Eye (tissue), 1 donor: ENCODE measurements around the gene GPAT2.
"Not testable (repeated sequence)": the region's sequence is repeated elsewhere in the genome, so short reads cannot be mapped to it uniquely, and the experiment has no call there.

Source experiments
- DNase-seq: peaks from one replicate; pipeline ENCODE4 v3.0.0-alpha.2; 2015

Gene GPAT2, protein sequence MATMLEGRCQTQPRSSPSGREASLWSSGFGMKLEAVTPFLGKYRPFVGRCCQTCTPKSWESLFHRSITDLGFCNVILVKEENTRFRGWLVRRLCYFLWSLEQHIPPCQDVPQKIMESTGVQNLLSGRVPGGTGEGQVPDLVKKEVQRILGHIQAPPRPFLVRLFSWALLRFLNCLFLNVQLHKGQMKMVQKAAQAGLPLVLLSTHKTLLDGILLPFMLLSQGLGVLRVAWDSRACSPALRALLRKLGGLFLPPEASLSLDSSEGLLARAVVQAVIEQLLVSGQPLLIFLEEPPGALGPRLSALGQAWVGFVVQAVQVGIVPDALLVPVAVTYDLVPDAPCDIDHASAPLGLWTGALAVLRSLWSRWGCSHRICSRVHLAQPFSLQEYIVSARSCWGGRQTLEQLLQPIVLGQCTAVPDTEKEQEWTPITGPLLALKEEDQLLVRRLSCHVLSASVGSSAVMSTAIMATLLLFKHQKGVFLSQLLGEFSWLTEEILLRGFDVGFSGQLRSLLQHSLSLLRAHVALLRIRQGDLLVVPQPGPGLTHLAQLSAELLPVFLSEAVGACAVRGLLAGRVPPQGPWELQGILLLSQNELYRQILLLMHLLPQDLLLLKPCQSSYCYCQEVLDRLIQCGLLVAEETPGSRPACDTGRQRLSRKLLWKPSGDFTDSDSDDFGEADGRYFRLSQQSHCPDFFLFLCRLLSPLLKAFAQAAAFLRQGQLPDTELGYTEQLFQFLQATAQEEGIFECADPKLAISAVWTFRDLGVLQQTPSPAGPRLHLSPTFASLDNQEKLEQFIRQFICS

DNA sequence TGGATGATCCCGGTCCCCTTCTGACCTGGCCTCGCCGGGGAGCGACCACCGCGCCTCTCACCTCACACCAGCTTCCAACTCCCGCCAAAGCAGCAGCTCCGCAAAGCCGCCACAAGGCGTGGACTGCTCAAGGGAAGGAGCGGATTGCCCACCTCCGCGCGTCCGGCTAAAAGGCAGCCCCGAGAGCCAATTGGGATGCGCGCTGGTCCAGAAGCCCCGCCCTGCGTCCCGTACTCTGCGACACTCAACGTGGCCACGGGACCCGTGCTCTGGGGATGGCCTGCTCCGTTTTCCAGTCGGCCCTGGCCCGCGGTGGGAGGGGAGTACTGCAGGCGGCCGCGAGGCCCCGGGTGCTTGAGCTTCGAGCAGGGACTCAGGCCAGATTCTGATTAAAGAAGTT lies at the start of gene GPAT2:
Gene GPAT2, minus strand, starts transcription at position 125 of the 400 bp plus-strand sequence. CDS start 2,557 bp downstream, outside the sequence.
- DNase-seq: not testable (repeated sequence)

DNA sequence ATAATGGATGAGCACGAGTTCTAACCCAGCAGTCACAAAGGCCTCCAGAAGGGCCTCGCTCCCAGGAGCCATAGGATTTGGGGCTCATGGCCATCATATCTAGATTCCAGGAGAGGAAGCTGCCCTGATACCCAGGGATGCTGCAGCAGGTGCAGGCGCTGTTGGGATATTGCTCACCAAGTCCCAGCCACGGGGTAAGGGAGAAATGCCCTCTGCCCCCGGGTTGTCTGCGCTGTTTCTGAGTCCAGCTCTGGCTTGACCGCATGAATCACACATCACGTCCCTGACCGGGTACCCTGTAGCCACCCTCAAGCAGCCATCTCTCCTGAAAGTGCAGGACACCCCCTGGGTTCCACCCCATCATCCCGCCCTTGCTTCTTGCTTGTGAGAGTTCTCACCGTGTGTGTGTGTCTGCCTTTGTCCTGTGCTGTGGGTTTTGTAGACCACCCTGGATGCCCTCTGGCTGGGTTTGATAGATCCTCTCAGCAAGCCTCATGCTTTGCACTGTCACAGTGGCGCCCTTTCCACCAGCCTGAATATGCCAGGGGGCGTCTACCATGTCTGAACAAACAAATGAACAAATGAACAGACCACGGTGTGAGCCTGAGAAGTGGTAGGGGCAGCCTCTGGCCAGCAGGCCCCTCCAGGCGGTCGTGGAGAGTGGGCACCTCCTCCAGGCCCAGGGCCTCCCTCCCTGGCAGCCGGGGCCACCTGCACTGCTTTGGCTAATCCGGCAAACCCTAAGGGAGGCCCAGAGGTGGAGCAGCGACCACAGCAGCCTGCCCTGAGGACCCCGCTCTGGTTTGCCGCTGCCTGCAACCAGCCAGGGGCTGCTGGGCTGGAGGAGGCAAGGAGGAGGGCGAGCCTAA lies 49.5 kb upstream of the GPAT2 start:
- DNase-seq: no peak

DNA sequence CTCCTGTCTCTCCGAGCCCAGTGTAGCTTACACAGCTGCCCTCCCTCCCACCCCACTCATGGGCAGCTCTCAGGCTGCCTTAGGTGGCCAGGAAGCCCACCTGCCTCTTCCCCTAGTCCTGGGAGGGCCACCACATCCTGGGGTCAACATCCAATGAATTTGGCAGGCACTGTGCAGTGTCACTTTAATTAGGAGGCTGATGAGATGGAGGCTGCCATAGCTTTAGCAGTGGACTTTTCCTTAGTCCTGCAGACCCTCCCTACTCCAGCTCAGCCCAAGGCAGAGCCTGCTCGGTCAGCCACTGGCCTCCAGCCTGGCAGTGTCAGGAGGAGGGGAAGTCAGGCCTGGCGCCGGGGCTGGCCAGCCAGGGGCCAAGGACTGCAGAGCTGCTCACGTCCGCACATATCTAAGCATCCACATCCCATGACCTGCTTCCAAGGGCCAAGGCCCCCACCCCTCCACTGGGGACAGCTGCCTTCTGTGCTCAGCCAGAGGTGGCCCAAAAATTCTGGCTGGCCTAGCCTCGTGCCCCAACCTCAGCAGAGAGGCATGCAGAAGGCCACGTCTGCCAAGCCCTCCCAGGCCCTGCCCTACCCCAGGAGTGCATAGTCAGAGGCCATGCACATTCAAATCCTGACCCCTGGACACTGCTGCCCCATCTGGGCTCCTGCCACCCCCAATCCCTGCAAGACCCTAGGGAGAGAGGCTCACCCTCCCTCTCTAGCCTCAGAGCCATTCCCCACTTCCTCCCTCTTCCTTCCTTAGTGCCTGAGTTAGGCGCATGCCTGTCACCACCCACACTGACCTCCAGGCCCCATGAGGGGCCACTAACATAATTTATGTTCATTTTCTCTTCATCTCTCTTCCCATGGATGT lies 48.6 kb upstream of the GPAT2 start:
- DNase-seq: no peak

- no peak for DNase-seq
Observed at GRCh38 chr2:96082211-96083063, 47.7 kb upstream of the GPAT2 start.

- DNase-seq: no peak
Observed at GRCh38 chr2:96081042-96081441, 46.3 kb upstream of the GPAT2 start.

GRCh38 chr2:96075199-96075771 lies 40.6 kb upstream of the GPAT2 start:
- DNase-seq: no peak

GRCh38 chr2:96074156-96074555 lies 39.4 kb upstream of the GPAT2 start:
- no peak for DNase-seq

DNA sequence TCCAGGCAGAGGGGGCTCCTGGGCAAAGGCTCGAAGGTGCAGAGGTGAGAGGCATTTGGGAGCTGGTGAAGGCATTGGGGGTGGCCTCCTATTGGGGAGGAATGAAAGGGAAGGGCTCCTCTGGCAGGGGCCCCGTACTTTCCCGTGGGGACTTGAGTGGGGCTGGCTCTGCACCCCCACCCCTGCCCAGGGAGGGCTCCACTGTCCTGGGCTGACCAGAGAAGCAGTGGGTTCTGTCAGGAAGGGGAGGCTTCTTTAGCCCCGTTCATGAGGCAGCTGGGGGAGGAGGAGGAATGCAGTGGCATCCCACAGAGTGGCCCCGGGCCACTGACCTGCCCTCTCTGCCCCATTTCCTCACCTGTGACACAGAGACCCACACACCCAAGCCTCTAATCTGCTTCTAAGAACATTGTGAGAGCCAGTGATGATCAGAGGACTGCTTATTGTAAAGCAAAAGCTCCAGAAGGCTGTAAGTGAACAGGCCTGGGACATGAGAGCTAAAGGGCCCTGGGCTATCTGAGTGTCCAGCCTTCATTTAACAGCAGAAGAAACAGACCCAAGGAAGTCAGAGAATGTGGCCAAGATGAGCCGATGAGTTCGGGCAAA lies 38.6 kb upstream of the GPAT2 start:
- DNase-seq: no peak

DNA sequence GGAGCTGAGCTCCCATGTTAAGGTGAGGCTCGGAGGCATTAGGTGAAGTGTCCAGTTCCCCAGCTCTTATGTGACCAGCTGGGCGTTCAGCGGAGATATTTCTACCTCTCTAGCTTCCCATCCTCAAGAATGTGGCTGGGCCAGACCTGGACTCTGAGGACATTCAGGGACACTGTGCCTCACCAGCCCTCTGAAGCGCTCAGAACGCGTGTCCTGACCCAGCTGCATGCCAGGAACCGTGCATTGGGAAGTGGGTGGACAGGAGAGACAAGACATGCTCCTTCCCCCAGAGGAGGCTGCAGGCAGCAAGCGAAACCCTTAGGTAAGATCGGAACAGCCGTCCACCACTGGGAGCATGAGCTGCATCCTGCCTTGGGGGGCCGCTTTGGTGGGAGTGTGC lies 38.0 kb upstream of the GPAT2 start:
- DNase-seq: peak; percentile 60

GRCh38 chr2:96071977-96072491 lies 37.3 kb upstream of the GPAT2 start:
- peak; percentile 76 for DNase-seq

DNA sequence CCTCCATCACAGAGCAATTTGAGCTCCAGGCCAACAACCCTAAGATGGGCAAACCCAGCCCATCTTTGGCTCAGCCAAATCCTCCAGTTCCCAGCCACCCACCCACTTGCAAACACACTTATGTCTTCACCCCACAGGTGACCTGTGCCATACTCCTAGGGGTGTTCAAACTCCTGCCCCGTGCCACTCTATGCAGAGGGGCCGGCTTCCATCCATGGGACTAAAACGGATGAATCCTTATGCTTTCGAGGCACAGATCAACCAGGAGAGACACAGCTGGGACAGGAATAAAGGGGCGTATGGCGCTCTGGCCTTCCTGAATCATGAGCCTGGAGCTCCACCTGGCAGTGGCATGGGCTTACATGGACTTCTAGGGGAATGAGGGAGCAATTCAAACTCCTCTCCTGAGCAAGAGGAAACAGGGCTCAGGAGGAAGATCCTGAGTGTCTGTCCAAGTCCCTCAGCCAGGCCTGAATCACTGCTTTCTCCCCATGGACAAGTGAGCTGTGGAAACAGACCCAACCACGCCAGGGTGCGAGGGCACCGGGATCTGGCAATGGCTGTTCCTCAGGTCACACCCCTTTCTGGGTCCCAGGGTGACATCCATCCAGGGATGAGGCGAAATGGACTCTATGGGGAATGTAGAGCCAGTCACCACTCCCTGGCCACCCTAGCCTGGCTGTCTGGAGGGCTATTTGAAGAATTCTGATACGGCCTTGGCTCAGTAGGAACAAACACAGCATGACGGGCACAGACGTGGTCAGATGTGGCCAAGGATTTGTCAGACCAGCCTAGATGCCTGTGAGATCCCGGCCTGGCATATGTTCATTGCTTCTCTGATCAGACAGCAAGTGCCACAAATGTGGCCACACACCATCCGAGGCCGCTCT lies 36.6 kb upstream of the GPAT2 start:
- DNase-seq: not testable (repeated sequence)

GRCh38 chr2:96070351-96070750 lies 35.6 kb upstream of the GPAT2 start:
- DNase-seq: not testable (repeated sequence)

DNA sequence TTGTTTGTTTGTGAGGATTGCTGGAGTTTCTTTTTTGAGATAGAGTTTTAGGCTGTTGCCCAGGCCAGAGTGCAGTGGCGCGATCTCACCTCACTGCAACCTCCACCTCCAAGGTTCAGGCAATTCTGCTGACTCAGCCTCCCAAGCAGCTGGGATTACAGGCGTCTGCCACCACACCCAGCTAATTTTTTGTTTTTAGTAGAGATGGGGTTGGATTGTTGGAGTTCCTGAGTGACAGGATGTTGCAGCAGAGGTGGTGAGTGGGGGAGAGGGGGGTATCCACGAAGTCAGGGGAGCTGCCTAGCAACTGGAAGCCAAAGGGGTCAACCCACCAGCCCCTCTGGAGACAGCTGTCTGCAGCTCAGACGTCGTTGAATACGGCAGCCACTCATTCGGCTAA lies 35.2 kb upstream of the GPAT2 start:
- DNase-seq: not testable (repeated sequence)

- DNase-seq: not testable (repeated sequence)
Observed at GRCh38 chr2:96067902-96068581, 33.3 kb upstream of the GPAT2 start.

GRCh38 chr2:96067098-96067660 lies 32.5 kb upstream of the GPAT2 start:
- DNase-seq: not testable (repeated sequence)

- DNase-seq: not testable (repeated sequence)
Observed at GRCh38 chr2:96066511-96066910, 31.8 kb upstream of the GPAT2 start.

- DNase-seq: not testable (repeated sequence)
Observed at GRCh38 chr2:96065954-96066353, 31.2 kb upstream of the GPAT2 start.
